OCI-M2 (cell line): ENCODE measurements around the gene CCDC34.

Experiments
- DNase-seq: peaks from one replicate; lab custom pipeline; 2025; ENCODE audit not compliant: unreplicated experiment; lab: John Stamatoyannopoulos, UW

The CCDC34 gene

GRCh38 chr11:27392278-27393114 lies 29.5 kb upstream of the CCDC34 start:
- DNase-seq: no peak

GRCh38 chr11:27391331-27392015 lies 28.5 kb upstream of the CCDC34 start:
- no peak for DNase-seq

GRCh38 chr11:27390318-27391295 lies 27.6 kb upstream of the CCDC34 start:
- DNase-seq: no peak

GRCh38 chr11:27388869-27389268 lies 25.9 kb upstream of the CCDC34 start:
- DNase-seq: no peak

GRCh38 chr11:27388001-27388400 lies 25.0 kb upstream of the CCDC34 start:
- DNase-seq: no peak

- DNase-seq: no peak
Measured at GRCh38 chr11:27387362-27387761, 24.3 kb upstream of the CCDC34 start.

- DNase-seq: no peak
Measured at GRCh38 chr11:27386181-27386845, 23.3 kb upstream of the CCDC34 start.

GRCh38 chr11:27385245-27385644 lies 22.2 kb upstream of the CCDC34 start:
- no peak for DNase-seq

- no peak for DNase-seq
Measured at GRCh38 chr11:27384227-27384626, 21.2 kb upstream of the CCDC34 start.

- DNase-seq: no peak
Measured at GRCh38 chr11:27383645-27384044, 20.6 kb upstream of the CCDC34 start.

- no peak for DNase-seq
Measured at GRCh38 chr11:27381238-27381666, 18.2 kb upstream of the CCDC34 start.

- no peak for DNase-seq
Measured at GRCh38 chr11:27380771-27381170, 17.8 kb upstream of the CCDC34 start.

GRCh38 chr11:27379449-27379848 lies 16.4 kb upstream of the CCDC34 start:
- DNase-seq: no peak

- DNase-seq: no peak
Measured at GRCh38 chr11:27375370-27375769, 12.4 kb upstream of the CCDC34 start.

GRCh38 chr11:27373856-27374602 lies 11.0 kb upstream of the CCDC34 start:
- DNase-seq: no peak

- no peak for DNase-seq
Measured at GRCh38 chr11:27373392-27373791, 10.4 kb upstream of the CCDC34 start.

- no peak for DNase-seq
Measured at GRCh38 chr11:27372164-27372563, 9.1 kb upstream of the CCDC34 start.

- no peak for DNase-seq
Measured at GRCh38 chr11:27371489-27371888, 8.5 kb upstream of the CCDC34 start.

- no peak for DNase-seq
Measured at GRCh38 chr11:27370374-27370773, 7.4 kb upstream of the CCDC34 start.

- no peak for DNase-seq
Measured at GRCh38 chr11:27367881-27368280, 4.9 kb upstream of the CCDC34 start.
